Left forelimb (tissue), 1 donor: ENCODE results near the gene MYRIP.
"Not testable (repeated sequence)": the region's sequence is repeated elsewhere in the genome, so short reads cannot be mapped to it uniquely, and the experiment has no call there.

Experiments
- DNase-seq: peaks from one replicate; pipeline ENCODE4 v3.0.0-alpha.2; 2018; ENCODE audit warnings: low spot score

MYRIP gene

GRCh38 chr3:40130721-40131120 is 321.3 kb downstream of the MYRIP start:
- DNase-seq: no peak

GRCh38 chr3:40133886-40134575 is 324.6 kb downstream of the MYRIP start:
- not testable (repeated sequence) for DNase-seq

DNA sequence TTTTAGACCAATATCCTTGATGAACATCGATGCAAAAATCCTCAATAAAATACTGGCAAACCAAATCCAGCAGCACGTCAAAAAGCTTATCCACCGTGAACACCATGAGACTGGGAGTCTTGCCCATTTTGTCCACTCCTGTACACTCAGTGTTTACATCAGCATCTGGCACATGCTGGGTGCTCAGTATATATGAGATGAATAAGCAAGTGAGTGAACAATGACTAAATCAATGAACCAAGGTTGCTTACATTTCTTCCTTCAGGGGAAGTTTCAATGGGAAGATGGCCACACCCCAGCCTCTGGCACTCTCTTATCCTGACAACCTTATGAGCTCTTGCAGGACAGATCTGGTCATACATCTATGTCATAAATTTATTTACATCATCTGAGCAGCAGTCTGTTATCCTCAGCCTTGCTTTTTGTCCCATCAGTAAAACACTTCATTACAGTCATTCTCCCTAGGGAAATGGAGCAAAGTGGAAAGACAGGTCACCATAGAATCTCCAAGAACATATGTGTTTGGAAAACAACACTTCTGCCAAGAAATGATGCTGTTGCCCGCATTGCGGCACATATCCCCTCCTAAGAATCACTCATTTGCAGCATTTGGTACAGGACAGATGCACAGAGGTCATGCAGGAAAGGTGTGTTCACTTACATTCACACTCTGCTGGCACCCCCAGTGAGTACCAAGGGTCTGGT is 328.3 kb downstream of the MYRIP start:
- no peak for DNase-seq

- no peak for DNase-seq
These were observed 334.1 kb downstream of the MYRIP start for GRCh38 chr3:40143283-40144090.

- no peak for DNase-seq
These were observed 339.4 kb downstream of the MYRIP start for GRCh38 chr3:40148827-40149226.

GRCh38 chr3:40152482-40153133 is 343.2 kb downstream of the MYRIP start:
- no peak for DNase-seq

DNA sequence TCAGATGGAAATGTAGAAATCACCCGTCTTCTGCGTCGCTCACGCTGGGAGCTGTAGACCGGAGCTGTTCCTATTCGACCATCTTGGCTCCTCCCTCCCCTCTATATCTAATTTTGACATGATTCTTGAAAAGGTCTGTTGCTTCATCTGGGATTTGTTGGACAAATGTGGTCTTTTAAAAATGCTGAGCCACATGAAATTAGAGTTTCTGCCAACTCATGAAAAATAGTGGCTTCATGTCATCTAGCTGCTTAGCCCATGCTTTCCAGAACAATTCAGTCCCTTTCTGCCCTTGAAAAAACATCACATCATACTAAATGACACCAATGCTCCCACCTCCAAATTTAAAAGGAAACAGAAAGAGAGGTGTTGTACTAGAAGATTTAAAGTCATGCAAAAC is 351.5 kb downstream of the MYRIP start:
- DNase-seq: no peak

GRCh38 chr3:40162616-40163015 is 353.2 kb downstream of the MYRIP start:
- DNase-seq: no peak

DNA sequence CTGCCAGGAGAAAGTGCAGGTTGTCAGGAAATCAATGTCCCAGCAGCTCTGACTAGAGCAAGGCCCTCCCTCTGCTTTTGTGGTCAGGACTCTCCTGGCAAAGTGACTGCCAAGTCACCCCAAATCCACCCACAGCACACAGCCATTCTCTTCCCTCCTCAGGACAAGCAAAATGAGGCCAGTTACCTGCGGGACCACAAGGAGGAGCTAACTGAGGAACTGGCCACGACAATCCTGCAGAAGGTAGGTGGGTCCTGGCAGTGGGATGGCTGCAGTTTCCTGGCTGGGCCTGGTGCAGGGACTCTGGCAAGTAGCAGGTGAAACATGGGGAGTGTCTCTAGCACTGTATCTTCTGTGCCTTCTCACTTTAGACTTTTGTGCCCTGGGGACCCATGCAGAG is 357.6 kb downstream of the MYRIP start:
- DNase-seq: no peak

- no peak for DNase-seq
These were observed 358.5 kb downstream of the MYRIP start for GRCh38 chr3:40167958-40168357.

- no peak for DNase-seq
These were observed 360.6 kb downstream of the MYRIP start for GRCh38 chr3:40169983-40170382.

- no peak for DNase-seq
These were observed 361.0 kb downstream of the MYRIP start for GRCh38 chr3:40170395-40170794.

GRCh38 chr3:40172560-40172959 is 363.2 kb downstream of the MYRIP start:
- DNase-seq: no peak

DNA sequence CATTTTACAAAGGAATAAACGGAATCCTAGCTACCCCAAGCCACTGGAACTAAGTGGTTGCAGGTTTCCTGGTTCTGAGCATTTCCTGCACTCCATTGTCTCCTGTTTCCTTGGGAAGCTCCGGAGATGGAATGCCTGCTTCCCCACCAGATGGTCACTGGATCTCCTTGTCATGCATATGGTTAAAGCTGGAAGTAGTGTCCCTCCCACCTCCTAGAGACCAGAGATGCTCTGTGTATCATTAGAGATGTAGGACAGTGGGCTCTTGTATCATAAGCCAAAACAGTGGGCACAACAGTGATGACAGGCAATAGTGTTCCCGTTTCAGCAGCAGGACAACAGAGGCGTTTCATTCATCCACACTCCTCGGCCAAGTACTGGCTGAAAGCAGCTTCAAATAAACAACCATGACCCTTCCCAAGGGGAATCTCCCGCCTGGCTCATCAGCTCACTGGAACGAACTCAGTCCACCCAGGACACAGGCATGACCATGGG is 363.9 kb downstream of the MYRIP start:
- no peak for DNase-seq

DNA sequence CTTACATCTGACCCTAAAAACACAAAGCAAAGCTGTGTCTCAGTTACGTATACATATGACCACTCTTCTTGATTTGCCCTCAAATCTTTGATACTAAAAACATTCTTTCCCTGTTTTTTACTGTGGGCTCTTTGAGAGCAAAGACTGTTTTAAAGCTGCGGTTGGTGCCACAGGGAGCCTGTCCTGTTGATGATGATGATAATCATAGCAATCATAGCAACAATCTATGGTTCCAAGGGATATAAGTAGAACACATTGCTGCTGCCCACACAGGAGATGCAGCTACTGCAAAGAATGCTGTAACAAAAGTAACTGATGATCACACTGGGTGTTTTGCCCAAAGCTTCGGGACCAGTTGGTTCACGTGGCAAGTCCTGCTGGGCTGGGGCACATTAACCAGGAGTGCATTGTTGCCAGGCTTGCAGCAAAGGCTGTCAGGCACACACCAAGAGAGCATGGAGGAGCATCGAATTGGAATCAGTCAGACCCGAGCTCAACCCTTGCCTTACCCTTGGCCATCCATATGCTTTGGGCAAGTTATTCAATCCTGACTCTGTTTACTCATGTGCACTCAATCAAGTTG is 368.7 kb downstream of the MYRIP start:
- no peak for DNase-seq

DNA sequence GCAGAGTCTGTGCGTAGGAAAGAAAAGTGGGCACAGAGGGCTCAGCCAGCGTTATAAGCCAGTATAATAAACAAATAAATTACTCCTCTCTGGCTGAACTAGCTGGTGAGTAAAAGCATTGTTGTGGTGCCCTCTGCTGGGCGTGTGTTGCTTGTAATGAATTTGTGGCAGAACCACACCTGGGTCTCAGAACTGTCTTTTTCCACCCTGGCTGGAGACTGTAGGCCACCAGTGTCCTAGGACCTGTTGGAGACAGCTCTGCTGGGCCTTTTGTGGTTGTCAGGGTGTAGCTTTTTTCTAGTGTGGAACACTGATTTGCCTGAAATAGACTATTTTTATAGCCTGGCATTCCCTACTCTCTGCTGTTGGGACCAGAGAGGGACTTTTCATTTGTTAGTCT is 369.6 kb downstream of the MYRIP start:
- peak; percentile 83 for DNase-seq

DNA sequence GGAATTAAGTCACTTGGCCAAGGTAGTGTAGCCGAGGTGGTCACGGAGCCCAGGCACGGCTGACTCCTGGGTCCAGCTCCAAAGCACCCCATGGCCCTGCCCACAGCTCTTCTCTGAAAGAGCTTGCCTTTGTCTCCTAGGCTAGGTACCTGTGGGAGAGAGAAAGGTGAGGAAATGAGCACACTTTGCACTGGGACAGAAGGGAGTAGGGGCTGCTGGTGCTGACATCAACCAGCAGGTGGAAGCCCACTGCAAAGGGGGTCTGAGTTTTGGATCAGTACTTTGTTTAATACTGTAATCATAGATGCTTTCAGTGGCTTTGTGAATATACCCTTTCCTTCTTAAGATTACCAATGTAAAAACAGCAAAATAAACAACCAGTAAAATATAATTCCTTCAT is 371.8 kb downstream of the MYRIP start:
- no peak for DNase-seq

GRCh38 chr3:40185029-40185695 is 375.8 kb downstream of the MYRIP start:
- no peak for DNase-seq

DNA sequence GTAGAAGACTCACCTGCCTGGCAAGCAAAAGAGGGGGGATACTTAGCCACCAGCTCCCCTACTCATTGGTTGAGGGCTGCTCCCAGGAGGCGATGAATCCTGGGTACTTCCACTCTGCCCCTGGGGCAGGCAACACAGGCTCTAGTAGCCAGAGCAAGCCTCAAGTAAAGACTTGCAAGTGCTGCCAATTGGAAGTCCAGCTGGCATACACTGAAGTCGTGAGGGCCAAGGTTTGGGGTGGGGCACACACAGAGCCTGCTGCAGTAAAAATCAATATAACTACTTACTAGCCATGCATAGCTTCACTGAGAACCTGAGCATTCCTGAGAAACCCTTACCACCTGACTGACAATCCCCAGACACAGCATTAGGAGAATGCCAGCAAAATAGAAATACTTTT is 377.1 kb downstream of the MYRIP start:
- no peak for DNase-seq

DNA sequence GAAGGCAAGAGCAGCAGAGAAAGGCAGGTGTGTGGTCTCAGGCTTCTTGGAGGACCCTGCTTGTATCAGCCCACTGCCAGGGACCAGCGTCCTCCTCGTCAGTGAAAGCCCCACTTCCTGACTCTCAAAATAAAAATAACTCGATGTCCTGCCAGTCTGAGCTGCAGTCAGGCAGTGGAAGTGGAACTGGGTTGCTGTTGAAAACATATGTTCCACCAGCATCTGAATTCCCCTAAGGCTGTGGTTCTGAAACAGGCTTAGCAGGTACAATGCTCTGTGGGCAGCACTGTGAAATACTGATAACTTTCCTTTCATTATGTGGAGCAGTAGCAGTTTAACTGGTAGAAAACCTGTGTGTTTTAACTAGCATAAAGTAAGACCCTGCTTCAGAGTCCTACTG is 378.5 kb downstream of the MYRIP start:
- no peak for DNase-seq

GRCh38 chr3:40189118-40189517 is 379.7 kb downstream of the MYRIP start:
- no peak for DNase-seq
